ENCODE data around the gene DYTN. TPM values are rescaled to one million over a fixed set of nuclear protein-coding genes. Genes with fewer than 3 reads are reported as not detected.

Gene DYTN
- total RNA-seq, 1 donor from 2014 or later = not detected

GRCh38 chr2:206647985-206648384 is 70.2 kb downstream of the DYTN start:
- H3K27me3 Mint-ChIP-seq (ENCODE audit: low read depth) = peaks cover 38% of the 10 kb centered on the region
- no peak overlapping the region for H3K27ac Mint-ChIP-seq (ENCODE audit: unreplicated experiment)
- no peaks in the 10 kb centered on the region for H3K9me3 Mint-ChIP-seq
- TF ChIP-seq CTCF (conservative IDR thresholded peaks at IDR 0.05) = no peak
- no peak for DNase-seq (ENCODE audit: low read depth, low spot score)
- H3K36me3 Mint-ChIP-seq (ENCODE audit: low read depth) = no peaks in the 10 kb centered on the region
- H3K4me1 Mint-ChIP-seq = no peaks in the 10 kb centered on the region
- no peak overlapping the region for H3K4me3 Mint-ChIP-seq

- Mint-ChIP-seq H3K9me3 (no peaks in the 10 kb centered on the region), H3K27ac (ENCODE audit: unreplicated experiment) (no peak within 1 kb of the TSS), H3K36me3 (ENCODE audit: low read depth) (no peaks in the 10 kb centered on the region), H3K4me1 (peaks cover 6% of the 10 kb centered on the region), H3K4me3 (no peak within 1 kb of the TSS), H3K27me3 (ENCODE audit: low read depth) (peaks cover 29% of the 10 kb centered on the region)
- TF ChIP-seq CTCF (conservative IDR thresholded peaks at IDR 0.05) = no peak
- peak; percentile 76 for DNase-seq (ENCODE audit: low read depth, low spot score)
Observed at GRCh38 chr2:206642075-206643025, 75.8 kb downstream of the DYTN start, which contains the start of gene FAM237A. TSS of gene FAM237A (plus strand) at chr2:206642487. CDS start at chr2:206644237, 1,750 bp downstream.

- no peak overlapping the region for H3K4me3 Mint-ChIP-seq
- H3K27me3 Mint-ChIP-seq (ENCODE audit: low read depth) = peaks cover 21% of the 10 kb centered on the region
- no peaks in the 10 kb centered on the region for H3K9me3 Mint-ChIP-seq
- DNase-seq (ENCODE audit: low read depth, low spot score) = no peak
- H3K4me1 Mint-ChIP-seq = peaks cover 6% of the 10 kb centered on the region
- TF ChIP-seq CTCF (conservative IDR thresholded peaks at IDR 0.05) = no peak
- H3K27ac Mint-ChIP-seq (ENCODE audit: unreplicated experiment) = no peak overlapping the region
- no peaks in the 10 kb centered on the region for H3K36me3 Mint-ChIP-seq (ENCODE audit: low read depth)
Observed at GRCh38 chr2:206641226-206641625, 77.0 kb downstream of the DYTN start.

- no peaks in the 10 kb centered on the region for H3K36me3 Mint-ChIP-seq (ENCODE audit: low read depth)
- no peaks in the 10 kb centered on the region for H3K9me3 Mint-ChIP-seq
Observed at GRCh38 chr2:206639636-206640035, 78.6 kb downstream of the DYTN start.

GRCh38 chr2:206635015-206635414 is 83.2 kb downstream of the DYTN start:
- no peak for DNase-seq (ENCODE audit: low read depth, low spot score)
- Mint-ChIP-seq H3K36me3 (ENCODE audit: low read depth) (no peaks in the 10 kb centered on the region), H3K9me3 (no peaks in the 10 kb centered on the region), H3K27me3 (ENCODE audit: low read depth) (peaks cover 18% of the 10 kb centered on the region), H3K4me3 (no peak overlapping the region), H3K4me1 (peaks cover under 1% of the 10 kb centered on the region), H3K27ac (ENCODE audit: unreplicated experiment) (no peak overlapping the region)
- no peak for TF ChIP-seq CTCF (conservative IDR thresholded peaks at IDR 0.05)

More at GRCh38 chr2:206639636-206640035, 78.6 kb downstream of the DYTN start:
- DNase-seq (ENCODE audit: low read depth, low spot score) = no peak
- H3K4me1 Mint-ChIP-seq = peaks cover 6% of the 10 kb centered on the region
- no peak overlapping the region for H3K4me3 Mint-ChIP-seq
- no peak overlapping the region for H3K27ac Mint-ChIP-seq (ENCODE audit: unreplicated experiment)
- peaks cover 21% of the 10 kb centered on the region for H3K27me3 Mint-ChIP-seq (ENCODE audit: low read depth)
- no peak for TF ChIP-seq CTCF (conservative IDR thresholded peaks at IDR 0.05)
